GM18505 (cell line): ENCODE measurements around the gene BTLA.

ENCODE experiments used
- ATAC-seq: cut with Tn5 transposase; IDR thresholded peaks from one replicate; pipeline ENCODE4 v1.9.1; 2021; ENCODE audit not compliant: unreplicated experiment
- POLR2A ChIP-seq: IDR thresholded peaks from 4 replicates; pipeline ENCODE4 v1.6.1; 2011; ENCODE audit warnings: borderline replicate concordance; ENCODE audit not compliant: insufficient read depth, insufficient read length; ENCODE audit errors: extremely low read depth

BTLA gene

GRCh38 chr3:112416391-112417212 lies 82.7 kb downstream of the BTLA start:
- no peak for TF ChIP-seq POLR2A
- no peak for ATAC-seq

GRCh38 chr3:112415390-112415789 lies 83.9 kb downstream of the BTLA start:
- no peak for TF ChIP-seq POLR2A
- ATAC-seq = no peak
